ENCODE results near the gene CIAO2A.
"Not testable (repeated sequence)": the region's sequence is repeated elsewhere in the genome, so short reads cannot be mapped to it uniquely, and the experiment has no call there.

The CIAO2A gene, protein sequence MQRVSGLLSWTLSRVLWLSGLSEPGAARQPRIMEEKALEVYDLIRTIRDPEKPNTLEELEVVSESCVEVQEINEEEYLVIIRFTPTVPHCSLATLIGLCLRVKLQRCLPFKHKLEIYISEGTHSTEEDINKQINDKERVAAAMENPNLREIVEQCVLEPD

GRCh38 chr15:64093627-64094417 is at the start of gene CIAO2A:
TSS of gene CIAO2A (minus strand) at chr15:64093838. CDS start at chr15:64093768, 70 bp downstream.
- peak; percentile 99 for DNase-seq (ENCODE audit: low spot score)

DNA sequence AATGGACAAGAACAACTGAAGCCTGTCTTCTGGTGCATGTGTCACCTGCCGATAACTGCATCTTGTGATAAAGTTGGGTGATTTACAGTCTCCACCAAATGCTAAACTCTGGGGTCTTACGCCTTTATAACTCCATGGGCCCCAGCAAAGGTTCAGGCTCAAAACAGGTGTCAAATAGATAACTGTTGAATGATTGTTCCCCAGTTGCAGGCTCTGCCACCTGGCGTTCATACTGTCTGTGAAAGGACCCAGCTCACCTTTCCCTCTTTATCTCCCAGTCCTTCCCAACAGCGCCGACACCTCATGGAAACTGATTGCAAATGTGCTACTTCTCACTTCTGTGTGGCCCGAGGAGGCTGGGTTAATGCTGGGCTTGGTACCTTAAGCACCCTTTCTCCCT is 49.6 kb upstream of the CIAO2A start:
- no peak for DNase-seq (ENCODE audit: low spot score)

GRCh38 chr15:64141798-64142512 is 48.3 kb upstream of the CIAO2A start:
- DNase-seq (ENCODE audit: low spot score): no peak

GRCh38 chr15:64138331-64138941 is 44.8 kb upstream of the CIAO2A start:
- peak; percentile 64 for DNase-seq (ENCODE audit: low spot score)

GRCh38 chr15:64137226-64137833 is 43.7 kb upstream of the CIAO2A start:
- DNase-seq (ENCODE audit: low spot score): peak; percentile 51

- DNase-seq (ENCODE audit: low spot score): peak; percentile 37
Observed at GRCh38 chr15:64136347-64136746, 42.7 kb upstream of the CIAO2A start.

- DNase-seq (ENCODE audit: low spot score): peak; percentile 88
Observed at GRCh38 chr15:64134345-64134829, 40.7 kb upstream of the CIAO2A start.

GRCh38 chr15:64133623-64134344 is 40.1 kb upstream of the CIAO2A start:
- DNase-seq (ENCODE audit: low spot score): no peak

GRCh38 chr15:64132217-64132616 is 38.6 kb upstream of the CIAO2A start:
- DNase-seq (ENCODE audit: low spot score): no peak

GRCh38 chr15:64131547-64131946 is 37.9 kb upstream of the CIAO2A start:
- DNase-seq (ENCODE audit: low spot score): no peak

DNA sequence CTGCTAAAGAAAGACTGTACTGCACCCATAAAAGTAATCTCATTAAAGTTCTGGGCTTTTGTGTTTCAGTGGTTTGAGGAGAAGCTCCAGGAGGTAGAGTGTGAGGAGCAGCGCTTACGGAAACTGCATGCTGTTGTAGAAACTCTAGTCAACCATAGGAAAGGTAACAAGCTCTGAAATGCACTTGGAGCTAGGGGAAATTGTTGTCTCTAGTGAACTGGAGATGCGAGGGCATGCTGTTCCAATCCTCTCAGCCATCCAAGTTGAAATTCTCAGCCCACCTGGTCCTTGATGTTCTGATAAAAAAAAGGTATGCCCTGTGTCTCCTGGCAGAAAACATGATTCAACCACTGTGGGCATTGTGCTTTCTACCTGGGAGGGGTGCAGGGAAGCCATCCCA is 36.5 kb upstream of the CIAO2A start:
- no peak for DNase-seq (ENCODE audit: low spot score)

- DNase-seq (ENCODE audit: low spot score): no peak
Observed at GRCh38 chr15:64127521-64128270, 34.1 kb upstream of the CIAO2A start.

GRCh38 chr15:64125978-64126377 is 32.3 kb upstream of the CIAO2A start:
- no peak for DNase-seq (ENCODE audit: low spot score)

DNA sequence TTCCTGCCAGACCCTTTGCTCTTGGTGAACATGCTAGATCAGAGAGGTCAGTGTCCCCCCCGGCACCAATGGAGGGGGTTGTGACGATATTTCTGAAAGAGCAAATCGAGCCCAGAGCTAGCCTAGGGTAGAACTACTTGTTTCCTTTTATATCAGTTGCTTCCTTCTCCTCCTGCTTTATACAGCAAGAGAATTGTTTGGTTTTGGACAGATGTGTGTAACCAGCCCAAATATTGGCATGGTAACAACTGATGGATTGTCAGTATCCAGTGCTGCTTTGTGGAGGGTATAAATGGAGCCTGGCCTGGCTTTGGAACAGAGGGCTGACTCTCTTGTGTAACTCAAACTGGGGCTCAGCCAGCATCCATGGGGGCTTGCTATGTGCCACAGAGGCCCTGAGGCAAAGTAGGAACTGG is 29.3 kb upstream of the CIAO2A start:
- no peak for DNase-seq (ENCODE audit: low spot score)

- DNase-seq (ENCODE audit: low spot score): no peak
Observed at GRCh38 chr15:64122444-64122843, 28.8 kb upstream of the CIAO2A start.

- DNase-seq (ENCODE audit: low spot score): no peak
Observed at GRCh38 chr15:64121614-64122013, 28.0 kb upstream of the CIAO2A start.

GRCh38 chr15:64120322-64120721 is 26.7 kb upstream of the CIAO2A start:
- not testable (repeated sequence) for DNase-seq (ENCODE audit: low spot score)

DNA sequence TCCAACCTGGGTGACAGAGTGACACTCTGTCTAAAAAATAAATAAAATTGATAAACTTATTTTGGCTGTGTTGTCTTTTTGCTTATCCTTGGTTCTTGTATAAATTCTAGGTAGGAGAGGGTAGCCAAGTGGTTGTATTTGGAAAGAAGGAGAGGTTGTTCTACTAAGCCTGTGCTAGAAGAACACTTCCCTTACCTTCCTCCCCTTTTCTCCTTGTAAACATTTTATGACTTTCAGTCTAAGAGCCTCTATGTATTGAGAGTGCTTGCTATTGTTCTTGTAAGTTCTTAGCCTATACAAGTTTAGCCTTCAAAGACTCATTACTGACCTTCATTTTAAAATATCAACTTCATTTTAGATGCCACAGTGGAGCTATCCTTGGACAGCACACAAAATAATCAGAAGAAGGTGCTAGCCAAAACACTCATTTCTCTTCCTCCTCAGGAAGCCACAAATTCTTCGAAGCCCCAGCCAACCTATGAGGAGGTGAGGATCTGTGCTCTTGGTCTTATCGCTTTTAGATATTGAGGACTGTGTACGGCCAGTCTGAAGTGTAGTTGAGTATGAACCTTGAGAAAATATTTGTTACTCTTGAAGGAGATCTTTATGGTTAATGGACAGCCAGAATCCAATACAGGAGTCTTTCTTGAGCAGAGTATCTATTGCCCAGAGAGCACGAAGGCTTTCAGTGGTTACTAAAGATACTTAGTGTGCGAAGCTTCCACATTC is 24.3 kb upstream of the CIAO2A start:
- no peak for DNase-seq (ENCODE audit: low spot score)

- no peak for DNase-seq (ENCODE audit: low spot score)
Observed at GRCh38 chr15:64112904-64113303, 19.3 kb upstream of the CIAO2A start.
